ENCODE measurements around the gene UVRAG.

Gene UVRAG

GRCh38 chr11:75879737-75880136 is 64.7 kb downstream of the UVRAG start:
- no peak for TF ChIP-seq CTCF (IDR thresholded peaks at IDR 0.05)

GRCh38 chr11:75884321-75884720 is 69.3 kb downstream of the UVRAG start:
- TF ChIP-seq CTCF (IDR thresholded peaks at IDR 0.05), result no peak

GRCh38 chr11:75888416-75888815 is 73.4 kb downstream of the UVRAG start:
- TF ChIP-seq CTCF (IDR thresholded peaks at IDR 0.05), result no peak

GRCh38 chr11:75891947-75892739 is 77.1 kb downstream of the UVRAG start:
- no peak for TF ChIP-seq CTCF (IDR thresholded peaks at IDR 0.05)

GRCh38 chr11:75893251-75893650 is 78.2 kb downstream of the UVRAG start:
- no peak for TF ChIP-seq CTCF (IDR thresholded peaks at IDR 0.05)

GRCh38 chr11:75894036-75894585 is 79.1 kb downstream of the UVRAG start:
- no peak for TF ChIP-seq CTCF (IDR thresholded peaks at IDR 0.05)

- TF ChIP-seq CTCF (IDR thresholded peaks at IDR 0.05), result peak; percentile 77
Observed at GRCh38 chr11:75896843-75897419, 81.9 kb downstream of the UVRAG start.
